Measurements from ENCODE around the gene SOCS3.

GRCh38 chr17:78399693-78400144 lies 39.8 kb upstream of the SOCS3 start:
- TF ChIP-seq CTCF (IDR thresholded peaks at IDR 0.05; ENCODE audit: low read depth, low read length) (no peak), EZH2phosphoT487 (IDR thresholded peaks at IDR 0.05; ENCODE audit: low read depth) (no peak)
